ENCODE measurements around the gene NCOA1.

Gene NCOA1

GRCh38 chr2:24774373-24774772, 283.3 kb downstream of the NCOA1 start:
- no peak overlapping the region for H3K4me3 ChIP-seq (ENCODE audit: control insufficient read depth, low read depth, low read length)
- DNase-seq (ENCODE audit: low read depth): no peak
- no peak for TF ChIP-seq CTCF (IDR thresholded peaks at IDR 0.05; ENCODE audit: control insufficient read depth, insufficient read depth, low read depth, low read length, missing control alignments)

- TF ChIP-seq CTCF (IDR thresholded peaks at IDR 0.05; ENCODE audit: control insufficient read depth, insufficient read depth, low read depth, low read length, missing control alignments): no peak
- H3K4me3 ChIP-seq (ENCODE audit: control insufficient read depth, low read depth, low read length): no peak overlapping the region
- no peak for DNase-seq (ENCODE audit: low read depth)
Observed at GRCh38 chr2:24779116-24779515, 288.1 kb downstream of the NCOA1 start.

GRCh38 chr2:24783641-24784040, 292.6 kb downstream of the NCOA1 start:
- no peak overlapping the region for H3K4me3 ChIP-seq (ENCODE audit: control insufficient read depth, low read depth, low read length)
- no peak for TF ChIP-seq CTCF (IDR thresholded peaks at IDR 0.05; ENCODE audit: control insufficient read depth, insufficient read depth, low read depth, low read length, missing control alignments)
- no peak for DNase-seq (ENCODE audit: low read depth)

DNA sequence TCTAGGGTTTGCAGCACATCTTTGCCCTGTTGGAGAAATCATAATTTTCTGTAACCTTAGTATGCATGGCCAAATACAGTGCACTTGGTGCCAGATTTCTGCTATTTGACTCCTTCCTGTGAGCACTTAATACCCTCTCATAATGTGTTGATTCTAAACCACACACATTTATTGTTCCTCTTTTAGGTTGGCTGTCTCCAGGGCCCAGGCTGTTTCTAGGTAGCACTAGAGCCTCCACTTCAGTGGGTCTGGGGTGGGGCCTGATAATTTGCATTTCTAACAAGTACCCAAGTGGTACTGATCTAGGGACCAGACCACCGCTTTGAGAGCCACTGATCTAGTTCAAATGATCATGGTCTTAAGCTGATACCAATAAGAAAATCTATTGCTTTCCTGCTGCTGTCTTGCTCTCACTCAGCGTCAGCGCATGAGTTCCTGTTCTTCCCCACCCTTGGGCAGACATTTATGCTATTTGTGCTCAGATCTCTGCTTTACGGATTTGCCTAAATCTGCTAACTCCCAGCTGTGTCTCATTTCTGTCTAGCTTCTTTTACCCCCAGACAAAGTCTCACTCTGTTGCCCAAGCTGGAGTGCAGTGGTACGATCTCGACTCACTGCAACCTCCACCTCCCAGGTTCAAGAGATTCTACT, 294.7 kb downstream of the NCOA1 start:
- TF ChIP-seq CTCF (IDR thresholded peaks at IDR 0.05; ENCODE audit: control insufficient read depth, insufficient read depth, low read depth, low read length, missing control alignments): no peak
- no peak overlapping the region for H3K4me3 ChIP-seq (ENCODE audit: control insufficient read depth, low read depth, low read length)
- DNase-seq (ENCODE audit: low read depth): no peak

- no peak for DNase-seq (ENCODE audit: low read depth)
- H3K4me3 ChIP-seq (ENCODE audit: control insufficient read depth, low read depth, low read length): no peak overlapping the region
- TF ChIP-seq CTCF (IDR thresholded peaks at IDR 0.05; ENCODE audit: control insufficient read depth, insufficient read depth, low read depth, low read length, missing control alignments): no peak
Observed at GRCh38 chr2:24787532-24787931, 296.5 kb downstream of the NCOA1 start.

DNA sequence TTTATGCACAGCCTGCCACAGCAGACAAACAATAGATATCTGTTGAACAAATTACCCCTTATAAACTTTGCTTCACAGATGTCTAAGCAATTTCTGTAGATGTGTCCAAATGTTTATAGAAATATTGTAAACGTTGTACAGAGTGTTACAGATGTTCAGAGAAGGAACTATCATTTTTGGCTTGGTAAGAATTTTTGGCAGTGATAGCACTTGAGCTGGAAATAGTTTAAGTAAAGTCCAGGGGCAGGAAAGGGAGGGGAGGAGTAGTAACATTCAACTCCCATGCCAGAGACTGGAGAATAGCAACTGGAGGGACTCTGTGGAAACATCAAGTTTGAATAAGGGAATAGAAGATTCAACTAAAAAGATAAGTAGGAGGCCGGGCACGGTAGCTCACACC, 297.8 kb downstream of the NCOA1 start:
- no peak for TF ChIP-seq CTCF (IDR thresholded peaks at IDR 0.05; ENCODE audit: control insufficient read depth, insufficient read depth, low read depth, low read length, missing control alignments)
- DNase-seq (ENCODE audit: low read depth): no peak
- H3K4me3 ChIP-seq (ENCODE audit: control insufficient read depth, low read depth, low read length): no peak overlapping the region

DNA sequence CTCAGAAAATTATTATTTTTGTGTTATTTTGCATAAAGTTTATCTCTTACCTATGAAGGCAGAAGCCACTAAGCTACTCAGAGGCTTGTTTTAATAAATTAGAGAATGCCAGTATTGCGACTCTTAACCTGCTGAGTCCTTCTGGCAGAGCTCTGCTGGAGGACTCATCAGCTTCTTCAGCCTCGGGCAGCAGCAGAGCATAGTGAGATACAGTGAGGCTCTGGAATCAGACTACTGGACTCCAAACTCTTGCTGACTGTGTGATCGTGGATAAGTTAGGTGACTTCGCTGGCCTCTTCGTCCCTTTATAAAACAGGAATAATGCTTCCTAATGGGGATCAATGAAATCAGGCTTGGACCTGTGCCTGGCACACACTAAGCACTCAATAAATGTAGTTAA, 300.4 kb downstream of the NCOA1 start:
- H3K4me3 ChIP-seq (ENCODE audit: control insufficient read depth, low read depth, low read length): no peak overlapping the region

More for the DNA sequence above, 300.4 kb downstream of the NCOA1 start:
- no peak for TF ChIP-seq CTCF (IDR thresholded peaks at IDR 0.05; ENCODE audit: control insufficient read depth, insufficient read depth, low read depth, low read length, missing control alignments)
- DNase-seq (ENCODE audit: low read depth): no peak

Measured in AG09309 (cell line).